HG02970 (cell line): ENCODE results near the gene CHD5.

Experiments
- ATAC-seq: cut with Tn5 transposase; IDR thresholded peaks from one replicate; pipeline ENCODE4 v1.9.1; 2021; ENCODE audit warnings: mild to moderate bottlenecking, moderate library complexity, moderate number of reproducible peaks; ENCODE audit not compliant: unreplicated experiment, low FRiP score

Gene CHD5

GRCh38 chr1:6162341-6162740 lies 17.8 kb downstream of the CHD5 start:
- ATAC-seq: no peak

DNA sequence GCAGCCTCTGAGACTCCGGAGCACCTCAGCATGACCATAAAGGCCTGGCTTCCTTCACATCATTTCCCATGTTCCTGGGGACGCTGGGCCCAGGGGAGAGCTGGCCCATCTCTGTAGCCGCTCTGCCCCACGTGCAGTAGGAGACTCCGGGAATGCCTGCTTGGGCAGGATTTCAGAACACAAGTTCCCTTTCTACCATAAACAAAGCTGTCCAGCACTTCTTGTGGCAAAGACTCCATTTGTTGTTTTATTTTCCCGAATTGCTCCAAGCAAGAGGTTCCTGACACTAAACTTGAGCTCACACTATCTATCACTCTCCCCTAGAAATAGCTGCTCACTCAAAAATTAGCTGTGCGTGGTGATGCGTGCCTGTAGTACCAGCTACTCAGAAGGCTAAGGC lies 21.9 kb downstream of the CHD5 start:
- no peak for ATAC-seq

DNA sequence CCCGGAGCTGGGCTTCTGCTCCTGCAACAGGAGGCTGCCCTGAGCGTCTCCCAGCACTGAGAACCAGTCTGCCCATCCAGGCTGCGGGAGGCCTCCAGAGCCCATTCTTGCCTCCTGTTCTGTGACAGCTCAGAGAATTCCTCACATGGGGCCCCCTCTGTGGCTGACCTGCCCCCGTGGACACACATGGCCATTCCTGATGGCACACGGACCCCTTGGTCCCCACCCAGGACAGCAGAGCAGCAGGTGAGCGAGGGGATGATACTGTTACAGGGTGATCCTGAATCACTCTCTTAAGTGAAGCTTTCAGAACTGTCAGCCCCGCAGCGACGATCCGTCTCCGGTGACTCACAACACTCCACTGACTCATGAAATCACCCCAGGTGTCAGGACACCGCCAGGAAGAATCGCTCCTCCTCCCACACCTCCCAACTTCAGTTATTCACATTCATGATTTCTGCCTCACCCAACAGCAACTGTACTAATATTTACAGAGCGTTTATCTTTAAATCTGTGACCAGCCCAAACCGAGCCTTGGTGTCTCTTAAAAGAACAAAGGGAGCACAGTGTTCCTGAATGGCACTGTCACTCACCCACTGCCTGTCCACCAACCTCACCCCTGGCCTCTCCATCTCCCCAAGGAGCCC lies 22.5 kb downstream of the CHD5 start:
- ATAC-seq: no peak

DNA sequence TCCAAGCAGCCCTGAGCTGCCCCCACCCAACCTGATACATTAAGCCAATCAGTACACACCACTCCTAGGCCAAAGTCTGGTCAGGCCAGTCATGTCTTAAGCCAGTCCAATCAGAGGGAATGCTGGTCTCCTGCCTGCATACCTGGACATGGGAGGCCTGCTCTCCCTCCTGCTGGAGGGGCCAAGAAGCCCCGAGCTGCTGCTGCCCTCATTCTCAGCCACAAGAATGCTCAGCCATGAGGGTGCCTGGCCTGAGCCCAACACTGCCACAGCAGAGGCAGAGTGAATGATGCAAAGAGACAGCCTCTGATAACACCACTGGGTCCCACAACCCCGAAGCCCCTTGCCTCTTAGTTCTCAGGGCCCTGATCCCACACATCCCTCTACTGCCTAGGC lies 23.0 kb downstream of the CHD5 start:
- ATAC-seq: no peak

GRCh38 chr1:6154525-6155319 lies 25.4 kb downstream of the CHD5 start:
- ATAC-seq: no peak

GRCh38 chr1:6152882-6153281 lies 27.2 kb downstream of the CHD5 start:
- no peak for ATAC-seq

DNA sequence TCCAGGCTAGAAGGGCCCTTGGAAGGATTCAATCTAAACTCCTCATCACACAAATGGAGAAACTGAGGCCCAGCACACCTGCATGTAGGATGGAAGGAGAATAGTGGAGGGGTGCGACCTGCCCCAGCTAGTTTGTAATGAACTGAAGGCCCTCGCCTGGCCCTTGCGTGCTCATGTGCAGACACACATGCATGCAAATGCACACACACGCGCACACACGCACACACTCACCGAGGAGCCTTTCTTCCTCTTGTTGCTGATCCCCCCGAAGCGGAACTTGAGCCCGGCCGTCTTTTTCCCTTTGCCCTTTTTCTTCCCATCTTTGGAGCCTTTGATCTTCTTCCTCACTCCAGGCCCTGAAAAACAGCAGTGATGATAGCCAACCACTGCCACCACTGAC lies 27.9 kb downstream of the CHD5 start:
- no peak for ATAC-seq

GRCh38 chr1:6151291-6151822 lies 28.8 kb downstream of the CHD5 start:
- no peak for ATAC-seq

DNA sequence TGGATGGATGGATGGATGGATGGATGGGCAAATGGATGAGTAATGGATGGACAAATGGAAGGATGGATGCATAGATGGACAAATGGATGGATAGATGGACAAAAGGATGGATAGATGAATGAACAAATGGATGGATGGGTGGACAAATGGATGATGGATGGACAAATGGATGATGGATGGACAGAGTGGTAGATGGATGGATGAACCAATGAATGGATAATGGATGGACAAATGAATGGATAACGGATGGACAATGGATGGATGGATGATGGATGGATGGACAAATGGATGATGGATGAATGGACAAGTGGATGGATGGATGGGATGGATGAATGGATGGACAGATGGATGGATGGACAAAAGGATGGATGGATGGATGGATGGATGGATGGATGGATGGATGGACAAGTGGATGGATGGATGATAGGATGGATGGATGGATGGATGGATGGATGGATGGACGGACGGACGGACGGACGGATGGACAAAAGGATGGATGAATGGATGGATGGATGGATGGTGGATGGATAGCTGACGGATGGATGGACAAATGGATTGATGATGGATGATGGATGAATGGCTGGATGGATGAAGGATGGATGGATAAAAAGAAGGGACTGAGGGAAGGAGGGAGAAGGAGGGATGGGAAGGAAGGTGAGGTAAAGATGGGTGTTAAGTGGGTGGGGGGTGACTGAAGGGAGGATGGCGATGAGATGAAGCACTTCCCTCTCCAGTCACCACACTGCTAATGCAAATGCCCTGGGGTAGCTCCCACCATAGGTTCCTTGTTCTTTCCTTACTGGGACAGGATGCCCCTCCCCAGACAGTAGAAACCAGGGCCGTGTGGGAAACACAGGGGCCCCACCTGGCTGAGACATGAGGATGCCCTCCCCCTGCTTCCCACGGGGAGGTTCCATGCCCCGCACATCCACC lies 29.8 kb downstream of the CHD5 start:
- no peak for ATAC-seq

GRCh38 chr1:6149597-6149996 lies 30.5 kb downstream of the CHD5 start:
- ATAC-seq: no peak

GRCh38 chr1:6148497-6149241 lies 31.5 kb downstream of the CHD5 start:
- ATAC-seq: no peak

- ATAC-seq: no peak
Measured at GRCh38 chr1:6145864-6146410, 34.2 kb downstream of the CHD5 start.

GRCh38 chr1:6145396-6145750 lies 34.7 kb downstream of the CHD5 start:
- no peak for ATAC-seq

DNA sequence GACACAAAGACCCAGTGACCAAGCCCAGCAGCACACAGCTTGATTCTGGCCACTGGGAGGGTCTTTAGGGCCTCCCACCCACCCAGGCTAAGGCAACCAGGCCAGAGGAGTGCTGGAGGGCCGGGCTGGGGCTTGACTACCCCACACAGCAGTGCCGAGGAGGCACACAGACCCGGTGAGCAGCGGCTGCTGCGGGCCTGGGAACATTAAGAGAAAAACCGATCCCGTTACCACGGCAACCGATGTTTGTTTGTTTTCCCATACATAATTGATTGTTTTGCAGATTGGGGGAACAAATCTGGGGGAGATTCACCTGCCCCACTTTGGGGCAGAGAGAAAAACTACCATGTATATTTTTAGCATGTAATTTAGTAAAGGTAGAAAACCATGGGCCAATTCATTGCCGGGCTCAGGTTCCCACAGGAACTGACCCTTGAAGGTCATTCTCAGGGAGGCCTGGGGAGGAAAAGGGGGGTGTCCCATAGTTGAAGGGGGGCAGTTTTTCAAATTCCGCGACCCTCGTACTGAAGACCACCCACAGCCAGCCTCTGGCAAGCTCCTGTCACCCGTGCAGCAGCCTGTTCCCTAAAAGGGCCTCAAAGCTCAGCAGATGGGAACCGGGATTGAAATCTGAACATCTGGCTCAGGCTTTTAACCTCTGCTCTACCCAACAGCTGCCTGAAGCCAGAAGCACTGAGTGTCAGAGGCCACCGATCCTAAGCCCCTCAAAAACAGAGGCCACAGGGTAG lies 35.3 kb downstream of the CHD5 start:
- no peak for ATAC-seq

DNA sequence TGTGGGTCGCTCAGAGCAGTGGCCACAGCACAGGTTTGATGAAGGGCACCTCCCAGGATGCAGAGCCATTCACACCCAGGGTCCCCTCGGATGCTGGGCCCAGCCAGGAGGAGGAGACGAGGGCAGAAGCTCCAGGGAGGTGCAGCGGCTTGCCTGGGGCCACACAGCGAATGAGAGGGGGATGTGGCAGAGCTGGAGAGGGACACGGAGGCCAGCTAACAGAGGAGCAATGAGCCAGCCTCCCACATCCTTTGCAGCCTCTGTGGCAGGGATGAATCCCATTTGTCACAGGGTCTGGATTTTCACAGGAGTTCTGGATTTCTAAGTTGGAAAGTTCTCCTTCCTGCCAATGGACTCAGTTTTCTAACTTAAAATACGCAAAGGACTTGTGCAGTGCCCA lies 35.9 kb downstream of the CHD5 start:
- ATAC-seq: no peak

DNA sequence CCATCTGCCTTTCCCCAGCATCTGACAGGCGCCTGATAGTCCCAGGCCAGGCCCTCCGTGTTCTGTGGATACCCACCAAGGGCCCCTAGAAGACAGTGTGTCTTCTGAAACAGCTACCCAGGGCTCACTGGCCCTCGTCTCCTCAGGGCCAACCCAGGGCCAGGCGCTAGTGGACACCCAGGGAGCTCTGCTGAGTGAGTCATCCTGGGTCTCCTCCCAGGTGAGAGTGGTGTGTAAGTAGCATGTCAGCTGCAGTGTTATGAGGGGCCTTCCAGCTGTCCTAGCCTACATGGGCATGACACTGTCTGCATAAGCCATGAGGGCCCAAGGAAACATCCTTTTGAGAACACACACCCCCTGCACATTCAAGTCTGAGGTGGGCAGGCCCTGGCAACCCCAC lies 36.7 kb downstream of the CHD5 start:
- no peak for ATAC-seq

GRCh38 chr1:6142734-6143133 lies 37.4 kb downstream of the CHD5 start:
- ATAC-seq: no peak

DNA sequence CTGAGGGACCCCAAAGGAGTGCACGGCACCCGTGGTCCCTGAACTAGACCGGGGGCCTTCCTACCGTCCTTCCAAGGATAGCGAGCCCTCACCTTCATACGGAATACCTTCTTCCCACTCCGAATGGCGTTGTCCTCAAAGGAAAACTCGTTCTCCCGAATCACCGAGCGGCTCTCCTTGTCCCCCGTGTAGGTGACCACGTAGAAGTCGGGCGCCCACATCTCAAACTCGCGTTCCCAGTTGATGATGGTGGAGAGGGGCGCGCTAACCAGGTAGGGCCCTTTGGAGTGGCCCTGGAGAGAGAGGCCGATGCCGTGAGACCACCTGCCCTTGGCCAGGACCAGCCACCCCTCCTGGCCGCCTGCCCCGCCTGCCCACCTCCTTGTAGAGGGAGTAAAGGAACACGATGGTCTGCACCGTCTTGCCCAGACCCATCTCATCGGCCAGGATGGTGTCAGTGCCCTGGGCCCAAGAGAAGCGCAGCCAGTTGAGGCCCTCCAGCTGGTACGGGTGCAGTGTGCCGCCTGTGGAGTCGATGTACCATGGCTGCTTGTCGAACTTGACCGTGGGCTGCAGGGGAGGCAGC lies 38.0 kb downstream of the CHD5 start:
- no peak for ATAC-seq

DNA sequence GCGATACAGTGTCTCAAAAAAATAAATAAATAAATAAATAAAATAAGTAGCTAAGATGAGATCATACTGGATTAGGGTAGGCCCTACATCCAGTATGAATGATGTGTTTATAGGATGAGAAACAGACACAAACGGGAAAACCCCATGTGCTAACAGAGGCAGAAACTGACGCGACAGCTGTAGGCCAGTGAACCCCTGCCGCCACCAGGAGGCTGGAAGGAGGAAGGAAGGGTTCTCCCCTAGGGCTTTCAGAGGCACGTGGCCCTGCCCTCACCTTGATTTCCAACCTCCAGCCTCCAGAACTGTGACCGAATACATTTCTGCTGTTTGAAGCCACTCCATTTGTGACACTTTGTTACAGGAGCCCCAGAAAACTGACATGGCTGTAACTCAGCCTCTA lies 38.5 kb downstream of the CHD5 start:
- no peak for ATAC-seq
